ENCODE results near the gene NBPF3. TPM values are rescaled to one million over a fixed set of nuclear protein-coding genes. Genes with fewer than 3 reads are reported as not detected.
A peak's percentile ranks its signal among the peaks of the same experiment; 100 is the strongest.

NBPF3 gene
- total RNA-seq (1 to 10 TPM; 1.9 to 4.6 (median 3.3) TPM), polyA plus RNA-seq (1 to 10 TPM in 1 of 2 donors, under 1 TPM in 1; 0.58 to 1.0 TPM)
- long read RNA-seq, donor 1, partial matches to known transcripts, result 0 of 1 reads
- long read RNA-seq, donor 1, other reads (novel, unspliced or antisense), result 1 of 1 reads
- long read RNA-seq, donor 2, partial matches to known transcripts, result 0 of 3 reads
- long read RNA-seq, donor 2, other reads (novel, unspliced or antisense), result 2 of 3 reads
- long read RNA-seq, donor 3, full-length matches to known transcripts, result 2 of 12 reads
- long read RNA-seq, donor 3, partial matches to known transcripts, result 2 of 12 reads
- long read RNA-seq, donor 3, other reads (novel, unspliced or antisense), result 8 of 12 reads

GRCh38 chr1:21439721-21440629, at the start of gene NBPF3:
NBPF3 (plus strand) TSS chr1:21440137; CDS start chr1:21445087, 4,950 bp downstream.
- H3K27ac ChIP-seq, result peak within 1 kb of the TSS in 6 of 10 donors; percentile 32 to 79 (median 60)

GRCh38 chr1:21391497-21391896, 48.4 kb upstream of the NBPF3 start:
- DNase-seq, result no peak
- Histone ChIP-seq H3K27me3 (peaks cover 0 to 26% (median 14%) of the 10 kb centered on the region in 7 donors), H3K4me3 (no peak overlapping the region), H3K4me1 (peaks cover 0 to 7% (median 0%) of the 10 kb centered on the region in 9 donors), H3K36me3 (no peaks in the 10 kb centered on the region), H3K27ac (no peak overlapping the region), H3K9me3 (no peaks in the 10 kb centered on the region)
- intact Hi-C loops (cut with DNase I), result no loop called here
- TF ChIP-seq, protein P1, sequence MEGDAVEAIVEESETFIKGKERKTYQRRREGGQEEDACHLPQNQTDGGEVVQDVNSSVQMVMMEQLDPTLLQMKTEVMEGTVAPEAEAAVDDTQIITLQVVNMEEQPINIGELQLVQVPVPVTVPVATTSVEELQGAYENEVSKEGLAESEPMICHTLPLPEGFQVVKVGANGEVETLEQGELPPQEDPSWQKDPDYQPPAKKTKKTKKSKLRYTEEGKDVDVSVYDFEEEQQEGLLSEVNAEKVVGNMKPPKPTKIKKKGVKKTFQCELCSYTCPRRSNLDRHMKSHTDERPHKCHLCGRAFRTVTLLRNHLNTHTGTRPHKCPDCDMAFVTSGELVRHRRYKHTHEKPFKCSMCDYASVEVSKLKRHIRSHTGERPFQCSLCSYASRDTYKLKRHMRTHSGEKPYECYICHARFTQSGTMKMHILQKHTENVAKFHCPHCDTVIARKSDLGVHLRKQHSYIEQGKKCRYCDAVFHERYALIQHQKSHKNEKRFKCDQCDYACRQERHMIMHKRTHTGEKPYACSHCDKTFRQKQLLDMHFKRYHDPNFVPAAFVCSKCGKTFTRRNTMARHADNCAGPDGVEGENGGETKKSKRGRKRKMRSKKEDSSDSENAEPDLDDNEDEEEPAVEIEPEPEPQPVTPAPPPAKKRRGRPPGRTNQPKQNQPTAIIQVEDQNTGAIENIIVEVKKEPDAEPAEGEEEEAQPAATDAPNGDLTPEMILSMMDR (IDR thresholded peaks at IDR 0.05), result no peak
- 93 to 95% methylated on average over 4 of the region's 4 CpGs for WGBS, 2 donors
- no peak for ATAC-seq

More at GRCh38 chr1:21439721-21440629, at the start of gene NBPF3:
- peak; percentile 93 to 99 (median 98) for ATAC-seq
- peaks cover 0 to 5% (median 0%) of the 10 kb centered on the region in 9 donors for H3K36me3 ChIP-seq
- peaks cover 5 to 28% (median 20%) of the 10 kb centered on the region in 9 donors for H3K4me1 ChIP-seq
- 1% methylated on average over 70 to 87 of the region's 87 CpGs for WGBS, 2 donors
- DNase-seq, result peak; percentile 82 to 88
- H3K9me3 ChIP-seq, result no peaks in the 10 kb centered on the region
- TF ChIP-seq, protein P1 (IDR thresholded peaks at IDR 0.05), result no peak
- peaks cover 0 to 43% (median 7%) of the 10 kb centered on the region in 7 donors for H3K27me3 ChIP-seq
- peak within 1 kb of the TSS; percentile 43 to 97 (median 75) for H3K4me3 ChIP-seq
- intact Hi-C loops (cut with DNase I), result no loop called here

GRCh38 chr1:21392587-21393263, 47.2 kb upstream of the NBPF3 start:
- DNase-seq, result no peak
- no peak for ATAC-seq
- Histone ChIP-seq H3K27ac (no peak overlapping the region), H3K4me3 (no peak overlapping the region), H3K9me3 (no peaks in the 10 kb centered on the region), H3K27me3 (peaks cover 0 to 32% (median 25%) of the 10 kb centered on the region in 7 donors), H3K4me1 (peaks cover 0 to 7% (median 0%) of the 10 kb centered on the region in 9 donors), H3K36me3 (no peaks in the 10 kb centered on the region)
- TF ChIP-seq, protein P1 (IDR thresholded peaks at IDR 0.05), result no peak
- 80 to 82% methylated on average over 15 of the region's 15 CpGs for WGBS, 2 donors
- intact Hi-C loops (cut with DNase I), result no loop called here

GRCh38 chr1:21396516-21396915, 43.4 kb upstream of the NBPF3 start:
- Histone ChIP-seq H3K9me3 (no peaks in the 10 kb centered on the region), H3K4me1 (peaks cover 0 to 7% (median 0%) of the 10 kb centered on the region in 9 donors), H3K36me3 (no peaks in the 10 kb centered on the region), H3K27me3 (peaks cover 0 to 60% (median 33%) of the 10 kb centered on the region in 7 donors), H3K4me3 (no peak overlapping the region), H3K27ac (no peak overlapping the region)
- 63 to 78% methylated on average over 4 of the region's 4 CpGs for WGBS, 2 donors
- DNase-seq, result no peak
- ATAC-seq, result no peak
- TF ChIP-seq, protein P1 (IDR thresholded peaks at IDR 0.05), result no peak
- intact Hi-C loops (cut with DNase I), result no loop called here

All from heart right ventricle (tissue), 16 donors.